MM.1S (cell line): ENCODE data around the gene LCP1.

Experiments
- EZH2phosphoT487 ChIP-seq: fragments of 300-600 bp; sonication (generic); IDR thresholded peaks from 2 replicates; pipeline ENCODE4 v1.6.1; 2018; ENCODE audit warnings: antibody characterized with exemption, low read length
- TF ChIP-seq, protein P1 (sequence below): fragments of 300-600 bp; sonication (generic); IDR thresholded peaks from 2 replicates; pipeline ENCODE4 v1.5.1; 2016; ENCODE audit warnings: antibody characterized with exemption, low read length, mixed read lengths

- TF ChIP-seq, protein P1, sequence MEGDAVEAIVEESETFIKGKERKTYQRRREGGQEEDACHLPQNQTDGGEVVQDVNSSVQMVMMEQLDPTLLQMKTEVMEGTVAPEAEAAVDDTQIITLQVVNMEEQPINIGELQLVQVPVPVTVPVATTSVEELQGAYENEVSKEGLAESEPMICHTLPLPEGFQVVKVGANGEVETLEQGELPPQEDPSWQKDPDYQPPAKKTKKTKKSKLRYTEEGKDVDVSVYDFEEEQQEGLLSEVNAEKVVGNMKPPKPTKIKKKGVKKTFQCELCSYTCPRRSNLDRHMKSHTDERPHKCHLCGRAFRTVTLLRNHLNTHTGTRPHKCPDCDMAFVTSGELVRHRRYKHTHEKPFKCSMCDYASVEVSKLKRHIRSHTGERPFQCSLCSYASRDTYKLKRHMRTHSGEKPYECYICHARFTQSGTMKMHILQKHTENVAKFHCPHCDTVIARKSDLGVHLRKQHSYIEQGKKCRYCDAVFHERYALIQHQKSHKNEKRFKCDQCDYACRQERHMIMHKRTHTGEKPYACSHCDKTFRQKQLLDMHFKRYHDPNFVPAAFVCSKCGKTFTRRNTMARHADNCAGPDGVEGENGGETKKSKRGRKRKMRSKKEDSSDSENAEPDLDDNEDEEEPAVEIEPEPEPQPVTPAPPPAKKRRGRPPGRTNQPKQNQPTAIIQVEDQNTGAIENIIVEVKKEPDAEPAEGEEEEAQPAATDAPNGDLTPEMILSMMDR: no peak
- no peak for TF ChIP-seq EZH2phosphoT487
Observed at GRCh38 chr13:46168783-46169182, 13.2 kb downstream of the LCP1 start.
